Measurements from ENCODE around the gene CASP7. TPM values are rescaled to one million over a fixed set of nuclear protein-coding genes. Genes with fewer than 3 reads are reported as not detected.

CASP7 gene
- 27.1 and 37.3 TPM in 2 replicates for total RNA-seq (ENCODE audit: low replicate concordance)

DNA sequence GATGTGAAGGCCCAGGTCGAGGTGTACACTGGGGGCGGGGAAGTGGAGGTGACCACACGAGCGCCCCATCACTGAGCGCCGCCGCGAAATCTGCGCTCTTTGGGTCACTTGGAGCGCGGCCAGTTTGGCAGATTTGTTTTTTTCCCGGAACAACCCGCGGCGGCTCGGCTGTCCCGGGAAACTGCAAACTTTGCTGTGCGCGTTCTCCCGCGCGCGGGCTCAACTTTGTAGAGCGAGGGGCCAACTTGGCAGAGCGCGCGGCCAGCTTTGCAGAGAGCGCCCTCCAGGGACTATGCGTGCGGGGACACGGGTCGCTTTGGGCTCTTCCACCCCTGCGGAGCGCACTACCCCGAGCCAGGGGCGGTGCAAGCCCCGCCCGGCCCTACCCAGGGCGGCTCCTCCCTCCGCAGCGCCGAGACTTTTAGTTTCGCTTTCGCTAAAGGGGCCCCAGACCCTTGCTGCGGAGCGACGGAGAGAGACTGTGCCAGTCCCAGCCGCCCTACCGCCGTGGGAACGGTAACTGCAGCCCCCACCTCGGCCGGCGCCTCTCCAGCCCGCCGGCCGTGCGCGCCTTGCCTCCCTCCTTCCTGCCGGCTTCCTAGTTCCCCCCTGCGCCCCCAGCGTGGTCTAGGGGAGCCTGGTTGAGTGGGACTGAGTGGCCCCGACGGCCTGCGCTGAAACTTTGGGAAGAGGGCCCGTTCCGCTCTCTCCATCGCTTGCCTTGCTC, at the start of gene CASP7:
CASP7 (plus strand) TSS at position 450 of the 727 bp plus-strand sequence. CDS start 17,582 bp downstream, outside the sequence.

DNA sequence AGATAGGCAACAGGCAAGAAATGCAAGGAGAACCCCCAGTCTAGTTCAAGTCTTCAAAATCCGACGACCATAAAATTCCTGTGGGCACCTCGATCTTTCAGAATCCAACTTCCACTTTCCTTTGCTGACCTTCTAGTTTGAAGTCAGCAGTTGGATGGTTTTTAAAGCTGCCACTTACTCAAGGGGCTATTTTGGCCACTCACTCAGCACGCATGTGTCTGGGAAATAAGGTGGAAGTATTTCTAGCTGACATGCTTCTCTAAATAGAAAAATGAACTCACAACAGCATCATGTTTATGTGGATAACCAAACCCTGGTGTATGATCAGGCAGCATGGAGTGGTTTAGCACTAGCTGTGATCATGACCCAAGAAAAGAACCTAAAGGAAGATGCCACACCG, 15.8 kb upstream of the CASP7 start, which contains the start of gene NRAP:
NRAP (minus strand) TSS at position 134 of the 400 bp plus-strand sequence. CDS start 159 bp downstream, outside the sequence.

DNA sequence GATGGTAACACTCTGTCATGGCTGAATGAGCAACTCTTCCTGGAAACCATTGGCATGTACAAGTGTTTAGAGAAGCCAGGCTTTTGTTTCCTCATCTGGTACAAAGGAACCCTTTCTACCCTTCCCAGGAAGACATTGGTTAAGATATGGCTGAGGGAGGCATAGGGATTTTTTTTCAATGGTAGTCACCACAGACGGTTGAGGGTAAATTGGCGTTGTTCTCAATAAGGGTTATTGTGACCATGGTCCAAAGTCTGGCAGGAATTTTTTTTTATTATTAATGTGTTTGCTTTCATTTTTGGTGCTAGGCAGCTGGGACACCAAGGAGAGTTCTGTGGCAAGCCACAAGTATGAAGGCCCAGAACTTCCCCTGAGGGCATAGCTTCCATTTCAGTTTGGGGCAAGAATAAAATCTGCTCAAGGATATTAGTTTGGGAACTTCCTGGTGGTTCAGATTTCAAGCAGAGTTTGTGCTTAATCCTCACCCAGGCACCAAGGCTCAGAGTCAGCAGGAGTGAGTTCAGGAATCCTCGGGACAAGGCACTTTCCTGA, 71.5 kb downstream of the CASP7 start, which contains the start of gene PLEKHS1:
PLEKHS1 (plus strand) TSS at position 502 of the 552 bp plus-strand sequence. CDS start 3,596 bp downstream, outside the sequence.

Other genes starting within 250 kb of the CASP7 start
- gene HABP2, start 126.9 kb upstream of the CASP7 start, total RNA-seq (ENCODE audit: low replicate concordance), result not detected in 2 replicates
- under 0.01 TPM in 1 of 2 replicates, not detected in the other for gene NRAP, start 15.9 kb upstream of the CASP7 start, total RNA-seq (ENCODE audit: low replicate concordance)
- not detected in 2 replicates for gene PLEKHS1, start 71.8 kb downstream of the CASP7 start, total RNA-seq (ENCODE audit: low replicate concordance)
- gene DCLRE1A, start 174.2 kb downstream of the CASP7 start, total RNA-seq (ENCODE audit: low replicate concordance), result 2.3 and 4.3 TPM in 2 replicates
- gene NHLRC2, start 174.7 kb downstream of the CASP7 start, total RNA-seq (ENCODE audit: low replicate concordance), result 2.6 and 6.9 TPM in 2 replicates

All from smooth muscle cell of the coronary artery (primary cell).